ENCODE data around the gene DNAJB14.

The DNAJB14 gene

DNA sequence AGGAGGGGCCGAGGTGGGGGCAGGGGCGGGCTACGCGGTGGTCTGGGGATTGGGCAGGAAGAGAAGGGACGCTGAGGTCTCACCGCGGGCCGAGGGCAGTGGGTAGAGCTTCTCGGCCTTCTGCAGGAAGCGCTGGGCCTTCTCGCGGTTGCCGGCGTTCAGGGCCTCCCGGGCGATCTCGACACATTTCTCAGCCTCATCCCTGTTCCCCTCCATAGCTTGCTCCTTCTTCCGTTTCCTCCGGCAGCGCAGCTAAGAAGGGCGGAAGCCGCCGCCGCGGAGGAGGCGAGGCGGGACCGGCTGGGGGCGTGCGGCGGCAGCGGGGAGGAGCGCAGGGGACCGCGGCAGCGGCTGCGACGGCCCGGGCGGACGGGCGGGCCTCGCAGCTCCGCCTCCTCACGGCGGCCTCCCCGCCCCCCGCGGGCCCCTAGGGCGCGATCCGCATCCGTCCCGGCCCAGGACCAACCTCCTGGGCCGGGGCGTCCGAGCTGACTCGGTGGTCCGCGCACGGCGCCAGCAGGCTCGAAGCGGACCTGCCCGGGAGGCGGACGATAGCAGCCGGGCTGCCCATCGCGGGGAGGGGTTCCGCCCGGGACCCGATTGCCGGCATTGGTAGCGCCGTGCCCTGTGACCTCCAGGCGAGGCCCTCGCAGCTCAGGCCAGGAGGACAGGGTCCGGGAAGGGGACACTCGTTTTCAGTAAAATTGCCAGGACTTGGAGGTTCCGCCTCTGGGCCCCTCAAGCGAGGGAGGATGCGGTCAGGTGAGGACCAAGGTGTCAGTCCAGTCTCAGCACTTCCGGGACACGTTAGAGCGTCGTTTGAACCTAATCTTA lies at the start of gene DNAJB14:
DNAJB14 (minus strand) TSS at position 263 of the 834 bp plus-strand sequence; CDS start at position 216, 47 bp downstream.
- TF ChIP-seq, protein P1, sequence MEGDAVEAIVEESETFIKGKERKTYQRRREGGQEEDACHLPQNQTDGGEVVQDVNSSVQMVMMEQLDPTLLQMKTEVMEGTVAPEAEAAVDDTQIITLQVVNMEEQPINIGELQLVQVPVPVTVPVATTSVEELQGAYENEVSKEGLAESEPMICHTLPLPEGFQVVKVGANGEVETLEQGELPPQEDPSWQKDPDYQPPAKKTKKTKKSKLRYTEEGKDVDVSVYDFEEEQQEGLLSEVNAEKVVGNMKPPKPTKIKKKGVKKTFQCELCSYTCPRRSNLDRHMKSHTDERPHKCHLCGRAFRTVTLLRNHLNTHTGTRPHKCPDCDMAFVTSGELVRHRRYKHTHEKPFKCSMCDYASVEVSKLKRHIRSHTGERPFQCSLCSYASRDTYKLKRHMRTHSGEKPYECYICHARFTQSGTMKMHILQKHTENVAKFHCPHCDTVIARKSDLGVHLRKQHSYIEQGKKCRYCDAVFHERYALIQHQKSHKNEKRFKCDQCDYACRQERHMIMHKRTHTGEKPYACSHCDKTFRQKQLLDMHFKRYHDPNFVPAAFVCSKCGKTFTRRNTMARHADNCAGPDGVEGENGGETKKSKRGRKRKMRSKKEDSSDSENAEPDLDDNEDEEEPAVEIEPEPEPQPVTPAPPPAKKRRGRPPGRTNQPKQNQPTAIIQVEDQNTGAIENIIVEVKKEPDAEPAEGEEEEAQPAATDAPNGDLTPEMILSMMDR (IDR thresholded peaks at IDR 0.05): no peak
- peaks cover 7% of the 10 kb centered on the region for H3K4me1 ChIP-seq

DNA sequence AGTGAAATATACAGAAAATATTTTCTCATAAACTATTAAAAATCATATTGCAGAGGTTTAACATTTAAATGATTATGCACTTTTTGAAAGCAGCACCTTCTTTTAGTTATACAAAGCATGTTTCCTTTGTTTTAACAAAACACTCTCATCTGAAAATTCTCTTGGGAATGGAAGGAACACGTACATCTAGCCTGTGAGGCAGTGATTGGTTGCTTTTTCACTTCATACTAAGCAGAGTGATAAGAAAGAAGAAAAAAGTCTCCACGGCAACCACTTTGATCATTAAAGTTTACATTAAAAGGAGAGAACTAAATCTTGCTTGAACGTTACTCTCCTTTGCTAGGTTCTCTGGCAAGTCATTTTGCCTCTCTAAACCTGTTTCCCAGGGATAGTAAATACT lies 45.3 kb upstream of the DNAJB14 start:
- Histone ChIP-seq H3K4me1 (no peaks in the 10 kb centered on the region), H3K4me3 (ENCODE audit: low read depth, low read length) (no peak overlapping the region), H3K36me3 (ENCODE audit: control insufficient read depth, insufficient read depth, low read length) (no peaks in the 10 kb centered on the region), H3K27ac (no peak overlapping the region), H3K9me3 (ENCODE audit: control insufficient read depth, low read length) (no peaks in the 10 kb centered on the region), H3K27me3 (ENCODE audit: control insufficient read depth, insufficient read depth, low read length) (no peaks in the 10 kb centered on the region), H3K79me2 (no peaks in the 10 kb centered on the region), H2AFZ (no peak overlapping the region), H3K9ac (no peak overlapping the region), H3K4me2 (ENCODE audit: low read length) (no peak overlapping the region)
- TF ChIP-seq, protein P1 (IDR thresholded peaks at IDR 0.05): no peak

More for the DNA sequence above, at the start of gene DNAJB14:
- Histone ChIP-seq H3K27ac (peak within 1 kb of the TSS; percentile 92), H3K4me2 (ENCODE audit: low read length) (peak within 1 kb of the TSS; percentile 85), H3K9me3 (ENCODE audit: control insufficient read depth, low read length) (no peaks in the 10 kb centered on the region), H3K79me2 (peaks cover 9% of the 10 kb centered on the region), H2AFZ (peak within 1 kb of the TSS; percentile 95), H3K36me3 (ENCODE audit: control insufficient read depth, insufficient read depth, low read length) (no peaks in the 10 kb centered on the region), H3K27me3 (ENCODE audit: control insufficient read depth, insufficient read depth, low read length) (no peaks in the 10 kb centered on the region), H3K4me3 (ENCODE audit: low read depth, low read length) (peak within 1 kb of the TSS; percentile 80), H3K9ac (peak within 1 kb of the TSS; percentile 76)

DNA sequence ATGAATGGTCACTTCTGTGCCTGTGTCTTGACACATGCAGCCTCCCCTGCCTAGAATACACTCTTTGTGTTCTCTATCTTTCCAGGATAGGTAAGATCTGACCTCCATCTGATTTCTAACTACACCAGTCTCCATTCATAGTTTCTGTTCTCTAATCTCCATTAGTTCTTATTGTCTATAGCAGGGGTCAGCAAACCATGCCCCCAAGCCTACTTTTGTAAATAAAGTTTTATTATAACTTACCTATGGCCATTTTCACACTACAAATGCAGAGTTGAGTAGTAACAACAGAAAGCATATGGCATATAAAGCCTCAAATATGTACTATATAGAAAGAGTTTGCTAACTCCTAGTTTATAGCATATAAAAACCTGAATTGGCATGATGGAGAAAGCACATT lies 41.3 kb upstream of the DNAJB14 start:
- Histone ChIP-seq H2AFZ (no peak overlapping the region), H3K4me2 (ENCODE audit: low read length) (no peak overlapping the region), H3K36me3 (ENCODE audit: control insufficient read depth, insufficient read depth, low read length) (no peaks in the 10 kb centered on the region), H3K27ac (no peak overlapping the region), H3K9me3 (ENCODE audit: control insufficient read depth, low read length) (no peaks in the 10 kb centered on the region), H3K4me1 (no peaks in the 10 kb centered on the region), H3K4me3 (ENCODE audit: low read depth, low read length) (no peak overlapping the region), H3K79me2 (no peaks in the 10 kb centered on the region), H3K9ac (no peak overlapping the region), H3K27me3 (ENCODE audit: control insufficient read depth, insufficient read depth, low read length) (no peaks in the 10 kb centered on the region)
- TF ChIP-seq, protein P1 (IDR thresholded peaks at IDR 0.05): no peak

DNA sequence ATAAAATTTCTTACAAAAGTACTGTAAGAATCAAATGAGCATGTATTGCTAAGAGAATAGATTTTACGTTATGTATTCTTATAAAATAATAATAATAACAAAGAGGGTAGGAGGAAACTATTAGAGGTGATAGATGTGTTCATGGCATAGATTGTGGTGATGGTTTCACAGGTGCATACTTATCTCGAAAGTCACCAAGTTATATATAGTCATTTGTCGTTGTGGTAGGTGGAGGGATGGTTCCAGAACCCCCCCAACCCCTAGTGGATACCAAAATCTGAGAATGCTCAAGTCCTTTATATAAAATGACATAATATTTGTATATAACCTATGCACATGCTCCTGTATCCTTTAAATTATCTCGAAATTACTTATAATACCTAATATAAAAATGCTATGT lies 40.4 kb upstream of the DNAJB14 start:
- Histone ChIP-seq H2AFZ (no peak overlapping the region), H3K79me2 (no peaks in the 10 kb centered on the region), H3K36me3 (ENCODE audit: control insufficient read depth, insufficient read depth, low read length) (no peaks in the 10 kb centered on the region), H3K27ac (no peak overlapping the region), H3K4me1 (no peaks in the 10 kb centered on the region), H3K4me3 (ENCODE audit: low read depth, low read length) (no peak overlapping the region), H3K4me2 (ENCODE audit: low read length) (no peak overlapping the region), H3K9ac (no peak overlapping the region), H3K9me3 (ENCODE audit: control insufficient read depth, low read length) (no peaks in the 10 kb centered on the region), H3K27me3 (ENCODE audit: control insufficient read depth, insufficient read depth, low read length) (no peaks in the 10 kb centered on the region)
- TF ChIP-seq, protein P1 (IDR thresholded peaks at IDR 0.05): no peak
